A549 (cell line): ENCODE results near the gene PBX3.

Source experiments
- BHLHE40 ChIP-seq: IDR thresholded peaks from 2 replicates; pipeline ENCODE4 v1.6.1; 2012; ENCODE audit warnings: low read depth, low read length, inconsistent platforms
- CHD4 ChIP-seq: fragments of 200-600 bp; sonication (generic); IDR thresholded peaks from 2 replicates; pipeline ENCODE4 v1.6.1; 2016; ENCODE audit warnings: antibody characterized with exemption, mild to moderate bottlenecking, borderline replicate concordance
- CTCF ChIP-seq: fragments of >200 bp; sonication (Bioruptor Twin); formaldehyde crosslinking; IDR thresholded peaks from 3 replicates; pipeline ENCODE4 v1.5.1; 2016
- EHMT2 ChIP-seq: fragments of 200-600 bp; sonication (generic); IDR thresholded peaks from 2 replicates; pipeline ENCODE4 v1.6.1; 2016; ENCODE audit warnings: antibody characterized with exemption, low read depth, mild to moderate bottlenecking, moderate library complexity
- EP300 ChIP-seq, 2 experiments: fragments of >200 bp; sonication (Bioruptor Twin); formaldehyde crosslinking; IDR thresholded peaks; 2 replicates in 1 of 2; 3 replicates in 1 of 2; pipeline ENCODE4 v1.6.1; 2016 to 2017
- ESRRA ChIP-seq: fragments of 150-350 bp; IDR thresholded peaks from 2 replicates; pipeline ENCODE4 v1.6.1; 2014; ENCODE audit warnings: mild to moderate bottlenecking, low read length, borderline replicate concordance
- FOSL2 ChIP-seq, 2 experiments: fragments of 450-650 bp in 1 of 2; fragments of >200 bp in 1 of 2; sonication (Bioruptor Twin) in 1 of 2; formaldehyde crosslinking; IDR thresholded peaks; 2 replicates each; pipeline versions ENCODE4 v1.5.0 to v1.6.1; 2016 to 2020; ENCODE audit warnings: mild to moderate bottlenecking in 1 of 2, moderate library complexity in 1 of 2
- MYC ChIP-seq: IDR thresholded peaks from 2 replicates; pipeline ENCODE4 v1.6.1; 2012; ENCODE audit warnings: mild to moderate bottlenecking, inconsistent platforms, low read length, improper control_type of control experiment, borderline replicate concordance
- NFE2L2 ChIP-seq: fragments of 150-350 bp; conservative IDR thresholded peaks from 2 replicates; pipeline ENCODE4 v1.6.1; 2014; ENCODE audit warnings: low read length
- POLR2A ChIP-seq: IDR thresholded peaks from 2 replicates; pipeline ENCODE4 v1.6.1; 2012; ENCODE audit warnings: mild to moderate bottlenecking, low read length
- REST ChIP-seq: fragments of 200-600 bp; sonication (generic); IDR thresholded peaks from 2 replicates; pipeline ENCODE4 v1.6.1; 2016; ENCODE audit warnings: antibody characterized with exemption, mild to moderate bottlenecking, moderate library complexity

- TF ChIP-seq NFE2L2 (no peak), BHLHE40 (no peak), POLR2A (no peak), CTCF (no peak), CHD4 (no peak), MYC (no peak), ESRRA (no peak), EP300 (IDR thresholded peaks at IDR 0.05) (no peak), FOSL2 (IDR thresholded peaks at IDR 0.05) (no peak), FOSL2 (CRISPR knock-in tag; IDR thresholded peaks at IDR 0.05) (no peak), REST (no peak), EHMT2 (no peak)
These were observed 2.2 kb downstream of the PBX3 start for GRCh38 chr9:125749287-125749935.
